IMR-90 (cell line): ENCODE data around the gene CHD9. TPM values are rescaled to one million over a fixed set of nuclear protein-coding genes. Genes with fewer than 3 reads are reported as not detected.

Experiments used
- ATAC-seq: fragments of 200-7000 bp; cut with Tn5 transposase; 2 replicates; pipeline ENCODE4 v1.9.1; 2020; ENCODE audit warnings: low read depth, mild to moderate bottlenecking, moderate library complexity
- BruUV-seq: library from RNA; stranded (reverse); fragments of 400-500 nt; replicated peaks from 2 replicates; lab custom pipeline; 2021; lab: Mats Ljungman, UMichigan
- CTCF ChIA-PET: fragments of 300-600 bp; formaldehyde crosslinking; extraction: SDS; loops from one replicate; lab custom pipeline; 2021; ENCODE audit warnings: antibody characterized with exemption; lab: Yijun Ruan, JAX
- POLR2A ChIA-PET: fragments of 300-600 bp; sonication (Branson Sonifier 250); formaldehyde crosslinking; loops from one replicate; lab custom pipeline; 2022; ENCODE audit warnings: antibody characterized with exemption; ENCODE audit not compliant: unreplicated experiment; lab: Charles Lee
- DNase-seq: peaks from one replicate; pipeline ENCODE4 v3.0.0; 2013
- H2AFZ ChIP-seq: replicated peaks from 2 replicates; pipeline ENCODE3; 2013; ENCODE audit warnings: low read length, mild to moderate bottlenecking; ENCODE audit not compliant: poor library complexity
- H2AK5ac ChIP-seq: 2 replicates; pipeline ENCODE4 v1.6.1; 2013; ENCODE audit warnings: low read depth, low read length, inconsistent platforms
- H2AK9ac ChIP-seq: replicated peaks from 2 replicates; pipeline ENCODE3; 2013; ENCODE audit warnings: mild to moderate bottlenecking, low read depth, low read length, moderate library complexity; ENCODE audit not compliant: poor library complexity
- H2BK120ac ChIP-seq: 2 replicates; pipeline ENCODE4 v1.6.1; 2013; ENCODE audit warnings: low read depth, low read length, inconsistent platforms
- H2BK15ac ChIP-seq: 3 replicates; pipeline ENCODE4 v1.6.1; 2013; ENCODE audit warnings: low read depth, low read length, inconsistent platforms
- H2BK20ac ChIP-seq: 2 replicates; pipeline ENCODE4 v1.6.1; 2013; ENCODE audit warnings: low read depth, mild to moderate bottlenecking, inconsistent platforms, low read length, moderate library complexity
- H2BK5ac ChIP-seq: 2 replicates; pipeline ENCODE4 v1.6.1; 2013; ENCODE audit warnings: mild to moderate bottlenecking, low read depth, low read length, inconsistent platforms; ENCODE audit not compliant: poor library complexity, severe bottlenecking
- H3K14ac ChIP-seq: replicated peaks from 2 replicates; pipeline ENCODE4 v1.6.1; 2013; ENCODE audit warnings: low read depth, low read length, inconsistent platforms
- H3K18ac ChIP-seq: 2 replicates; pipeline ENCODE4 v1.6.1; 2013; ENCODE audit warnings: low read depth, low read length, control low read depth
- H3K23ac ChIP-seq: 2 replicates; pipeline ENCODE4 v1.6.1; 2013; ENCODE audit warnings: low read depth, low read length, inconsistent platforms
- H3K27ac ChIP-seq: 2 replicates; pipeline ENCODE4 v1.5.1; 2013; ENCODE audit warnings: mild to moderate bottlenecking, control low read depth, low read length; ENCODE audit not compliant: insufficient read depth
- H3K27me3 ChIP-seq: 2 replicates; pipeline ENCODE4 v1.6.1; 2013; ENCODE audit warnings: low read length; ENCODE audit not compliant: control insufficient read depth, insufficient read depth
- H3K36me3 ChIP-seq: 2 replicates; pipeline ENCODE4 v1.6.1; 2013; ENCODE audit warnings: low read length, mixed read lengths; ENCODE audit not compliant: control insufficient read depth, insufficient read depth
- H3K4ac ChIP-seq: 2 replicates; pipeline ENCODE4 v1.6.1; 2013; ENCODE audit warnings: low read depth, low read length, inconsistent platforms
- H3K4me1 ChIP-seq: 2 replicates; pipeline ENCODE4 v1.6.1; 2013; ENCODE audit warnings: low read length, mixed read lengths; ENCODE audit not compliant: control insufficient read depth, insufficient read depth
- H3K4me2 ChIP-seq: 2 replicates; pipeline ENCODE4 v1.6.1; 2013; ENCODE audit warnings: low read depth, mild to moderate bottlenecking, control low read depth, low read length, moderate library complexity
- H3K4me3 ChIP-seq: 2 replicates; pipeline ENCODE4 v1.5.1; 2013; ENCODE audit warnings: low read depth, mild to moderate bottlenecking, control low read depth, low read length, moderate library complexity; ENCODE audit not compliant: insufficient read depth
- H3K56ac ChIP-seq: 2 replicates; pipeline ENCODE4 v1.6.1; 2013; ENCODE audit warnings: low read length, inconsistent platforms; ENCODE audit not compliant: insufficient read depth; ENCODE audit errors: extremely low read depth
- H3K79me1 ChIP-seq, 2 experiments: 2 replicates each; pipeline ENCODE4 v1.6.1; 2013; ENCODE audit warnings: low read length in 2 of 2, inconsistent platforms in 1 of 2, low read depth in 1 of 2
- H3K9ac ChIP-seq: 2 replicates; pipeline ENCODE4 v1.6.1; 2013; ENCODE audit warnings: low read depth, low read length, control low read depth
- H3K9me1 ChIP-seq: 2 replicates; pipeline ENCODE4 v1.6.1; 2013; ENCODE audit warnings: low read length, inconsistent platforms; ENCODE audit not compliant: insufficient read depth
- H3K9me3 ChIP-seq: 2 replicates; pipeline ENCODE4 v1.6.1; 2013; ENCODE audit warnings: low read length; ENCODE audit not compliant: control insufficient read depth, insufficient read depth
- H4K20me1 ChIP-seq: 2 replicates; pipeline ENCODE4 v1.6.1; 2013; ENCODE audit warnings: low read length, inconsistent platforms; ENCODE audit not compliant: insufficient read depth
- H4K5ac ChIP-seq: 2 replicates; pipeline ENCODE4 v1.6.1; 2013; ENCODE audit warnings: mild to moderate bottlenecking, low read depth, low read length, control low read depth
- H4K8ac ChIP-seq, 2 experiments: 2 replicates each; pipeline ENCODE4 v1.6.1; 2013; ENCODE audit warnings: low read depth in 2 of 2, low read length in 2 of 2, control low read depth in 1 of 2, inconsistent platforms in 1 of 2
- H4K91ac ChIP-seq: 2 replicates; pipeline ENCODE4 v1.6.1; 2013; ENCODE audit warnings: low read depth, low read length, inconsistent platforms; ENCODE audit not compliant: insufficient read depth
- SMC3 ChIP-seq: fragments of 150-350 bp; IDR thresholded peaks from 2 replicates; pipeline ENCODE4 v1.6.1; 2016; ENCODE audit warnings: low read depth, mild to moderate bottlenecking, antibody characterized with exemption, low read length, moderate library complexity
- WGBS, 2 experiments: methylation state at CpG; one replicate each; pipeline versions ENCODE4 v1.1.5 to v1.1.7; 2013; ENCODE audit warnings: missing lambda C conversion rate in 2 of 2; ENCODE audit not compliant: insufficient read length in 1 of 2; ENCODE audit errors: extremely low coverage in 2 of 2; 5-methylcytosine and 5-hydroxymethylcytosine counted together
- dilution Hi-C: fragments of 300-500 bp; cut with HindIII; formaldehyde crosslinking; loops from one replicate; pipeline ENCODE4 v1.14.3; 2018; ENCODE audit warnings: low sequenced_read_pairs; ENCODE audit not compliant: unreplicated experiment
- in situ Hi-C: fragments of 300-500 bp; cut with MboI; formaldehyde crosslinking; loops from 3 replicates; pipeline ENCODE4 v1.14.3; 2019; ENCODE audit warnings: low sequenced_read_pairs, inconsistent platforms, mixed read lengths
- intact Hi-C: fragments of 100-400 bp; cut with micrococcal nuclease; formaldehyde crosslinking; loops from 2 replicates; pipeline ENCODE4 v1.10.0; 2022
- polyA plus RNA-seq, 3 experiments: library from polyadenylated mRNA; depleted of rRNA; stranded (reverse); fragments of >200 nt; gene quantifications; 2 replicates each; pipeline ENCODE4 v1.2.3, GENCODE V29; 2012; ENCODE audit warnings: low replicate concordance in 1 of 3
- total RNA-seq: library from RNA; depleted of rRNA; stranded (reverse); fragments of >200 nt; gene quantifications from 2 replicates; pipeline ENCODE4 v1.2.3, GENCODE V29; 2012

The CHD9 gene
- total and polyA plus RNA-seq, 2 of the 4 experiments (the other 2 are of a cell fraction) = 9.1 to 48.8 TPM

DNA sequence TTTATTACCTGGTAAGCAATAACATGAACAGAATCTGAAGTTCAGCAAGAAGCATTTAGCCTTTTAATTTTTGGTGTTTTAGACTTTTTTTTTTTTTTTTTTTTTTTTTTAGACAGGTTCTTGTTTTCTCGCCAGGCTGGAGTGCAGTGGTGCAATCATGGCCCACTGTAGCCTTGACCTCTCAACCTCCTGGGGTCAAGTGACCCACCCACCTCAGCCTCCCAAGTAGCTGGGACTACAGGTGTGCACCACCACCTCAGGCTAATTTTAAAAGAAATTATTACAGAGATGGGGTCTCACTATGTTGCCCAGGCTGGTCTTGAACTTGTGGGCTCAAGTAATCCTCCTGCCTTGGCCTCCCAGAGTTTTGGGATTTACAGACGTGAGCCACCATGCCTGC lies 206.5 kb downstream of the CHD9 start:
- in situ Hi-C loops (no loop called here), dilution Hi-C loops (no loop called here), intact Hi-C loops (loop anchor here (5.0 kb wide), 1 partner anchor 51 kb away; no protein-coding TSS in a partner anchor)
- no peaks in the 10 kb centered on the region; the same call in 1 of the 2 replicates for H3K4me1 ChIP-seq
- H3K56ac ChIP-seq = no peak overlapping the region
- no TSS peak for BruUV-seq
- H3K18ac ChIP-seq = no peak overlapping the region
- H3K14ac ChIP-seq = no peak overlapping the region
- 100% methylated on average over 1 of the region's 2 CpGs; no CpG with 5 or more reads in 1 of the 2 experiments for WGBS, 2 experiments
- H2AK5ac ChIP-seq = no peak overlapping the region
- H3K4me2 ChIP-seq = no peak overlapping the region
- H3K9ac ChIP-seq = no peak overlapping the region
- H2BK5ac ChIP-seq = no peak overlapping the region
- CTCF ChIA-PET = no interaction called here
- no peak overlapping the region for H2AFZ ChIP-seq
- no peak overlapping the region for H3K27ac ChIP-seq
- H3K36me3 ChIP-seq = peaks cover 23% of the 10 kb centered on the region
- H3K4ac ChIP-seq = no peak overlapping the region
- no peak overlapping the region for H3K4me3 ChIP-seq
- H2BK15ac ChIP-seq = no peak overlapping the region
- H4K91ac ChIP-seq = no peak overlapping the region
- no peak overlapping the region for H2BK120ac ChIP-seq
- no peak overlapping the region for H2AK9ac ChIP-seq
- no peaks in the 10 kb centered on the region for H3K27me3 ChIP-seq
- H3K9me3 ChIP-seq = peaks cover 5% of the 10 kb centered on the region; the same call in 1 of the 2 replicates
- POLR2A ChIA-PET = no interaction called here
- H3K79me1 ChIP-seq = peaks cover 0 to 17% of the 10 kb centered on the region in 2 experiments
- DNase-seq = no peak
- no peak overlapping the region for H2BK20ac ChIP-seq
- no peak overlapping the region for H4K5ac ChIP-seq
- ATAC-seq = no peak
- no peak overlapping the region for H3K23ac ChIP-seq
- H3K9me1 ChIP-seq = no peaks in the 10 kb centered on the region
- H4K8ac ChIP-seq = no peak overlapping the region
- H4K20me1 ChIP-seq = no peaks in the 10 kb centered on the region
- no peak for TF ChIP-seq SMC3
